Measurements from ENCODE around the gene IL18BP.

IL18BP gene

DNA sequence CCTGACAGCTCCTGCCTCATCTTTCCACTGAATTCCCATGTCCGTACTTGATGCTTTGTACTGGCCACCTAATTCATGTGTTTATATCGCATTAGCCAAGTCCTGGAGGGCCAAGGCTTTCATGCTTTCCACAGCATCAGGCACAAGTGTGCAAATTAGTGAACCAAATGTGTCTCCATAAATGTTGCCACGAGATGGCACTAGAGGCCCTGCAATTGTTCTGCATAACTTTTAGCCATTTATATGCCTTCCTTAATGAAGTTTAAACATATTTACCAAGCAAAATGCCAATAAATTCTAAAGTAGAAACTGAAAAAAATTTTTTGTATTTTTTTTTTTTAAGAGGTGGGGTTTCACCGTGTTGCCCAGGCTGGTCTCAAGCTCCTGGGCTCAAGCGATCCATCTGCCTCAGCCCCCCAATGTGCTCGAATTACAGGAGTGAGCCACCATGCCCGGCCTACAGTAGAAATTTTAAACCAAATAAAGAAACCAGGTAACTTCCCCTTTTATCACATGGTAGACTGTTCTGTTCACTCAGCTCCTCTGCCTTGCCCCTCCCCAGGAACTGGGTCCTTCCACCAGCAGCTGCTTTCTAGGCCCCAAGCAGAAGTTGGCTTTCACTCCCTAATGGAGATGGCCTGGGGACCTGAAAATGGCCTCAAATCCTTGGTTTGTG, 20.8 kb upstream of the IL18BP start:
- no peak overlapping the region for H2AFZ ChIP-seq (ENCODE audit: low read depth, low read length)
- H3K27me3 ChIP-seq (ENCODE audit: insufficient read depth, low read length, poor library complexity): no peaks in the 10 kb centered on the region
- H3K4me3 ChIP-seq (ENCODE audit: low read depth in 1 of 2, low read length in 2 of 2): no peak overlapping the region
- H3K4me2 ChIP-seq (ENCODE audit: insufficient read depth, low read length): no peak overlapping the region
- peak; percentile 58 for DNase-seq
- TF ChIP-seq, protein P1, sequence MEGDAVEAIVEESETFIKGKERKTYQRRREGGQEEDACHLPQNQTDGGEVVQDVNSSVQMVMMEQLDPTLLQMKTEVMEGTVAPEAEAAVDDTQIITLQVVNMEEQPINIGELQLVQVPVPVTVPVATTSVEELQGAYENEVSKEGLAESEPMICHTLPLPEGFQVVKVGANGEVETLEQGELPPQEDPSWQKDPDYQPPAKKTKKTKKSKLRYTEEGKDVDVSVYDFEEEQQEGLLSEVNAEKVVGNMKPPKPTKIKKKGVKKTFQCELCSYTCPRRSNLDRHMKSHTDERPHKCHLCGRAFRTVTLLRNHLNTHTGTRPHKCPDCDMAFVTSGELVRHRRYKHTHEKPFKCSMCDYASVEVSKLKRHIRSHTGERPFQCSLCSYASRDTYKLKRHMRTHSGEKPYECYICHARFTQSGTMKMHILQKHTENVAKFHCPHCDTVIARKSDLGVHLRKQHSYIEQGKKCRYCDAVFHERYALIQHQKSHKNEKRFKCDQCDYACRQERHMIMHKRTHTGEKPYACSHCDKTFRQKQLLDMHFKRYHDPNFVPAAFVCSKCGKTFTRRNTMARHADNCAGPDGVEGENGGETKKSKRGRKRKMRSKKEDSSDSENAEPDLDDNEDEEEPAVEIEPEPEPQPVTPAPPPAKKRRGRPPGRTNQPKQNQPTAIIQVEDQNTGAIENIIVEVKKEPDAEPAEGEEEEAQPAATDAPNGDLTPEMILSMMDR (IDR thresholded peaks at IDR 0.05; ENCODE audit: borderline replicate concordance, extremely low read depth, low read length, poor library complexity, severe bottlenecking): peak; percentile 80
- no peak for TF ChIP-seq EZH2 (IDR thresholded peaks at IDR 0.05; ENCODE audit: borderline replicate concordance, low read depth, low read length, severe bottlenecking)
- peaks cover 29% of the 10 kb centered on the region; the same call in 1 of the 2 replicates for H3K36me3 ChIP-seq (ENCODE audit: insufficient read depth, low read length)
- no peak overlapping the region for H3K9ac ChIP-seq (ENCODE audit: low read depth, low read length)
- H3K4me1 ChIP-seq (ENCODE audit: insufficient read depth, low read length): no peaks in the 10 kb centered on the region
- no peaks in the 10 kb centered on the region for H3K79me2 ChIP-seq (ENCODE audit: insufficient read depth, low read length)
- H3K27ac ChIP-seq (ENCODE audit: low read length): no peak overlapping the region
- no peaks in the 10 kb centered on the region; the same call in 1 of the 2 replicates for H4K20me1 ChIP-seq (ENCODE audit: insufficient read depth, low read length)
- no peaks in the 10 kb centered on the region for H3K9me3 ChIP-seq (ENCODE audit: insufficient read depth, low read length, severe bottlenecking)
- ATAC-seq (ENCODE audit: insufficient read depth, low read depth): peak; percentile 74

DNA sequence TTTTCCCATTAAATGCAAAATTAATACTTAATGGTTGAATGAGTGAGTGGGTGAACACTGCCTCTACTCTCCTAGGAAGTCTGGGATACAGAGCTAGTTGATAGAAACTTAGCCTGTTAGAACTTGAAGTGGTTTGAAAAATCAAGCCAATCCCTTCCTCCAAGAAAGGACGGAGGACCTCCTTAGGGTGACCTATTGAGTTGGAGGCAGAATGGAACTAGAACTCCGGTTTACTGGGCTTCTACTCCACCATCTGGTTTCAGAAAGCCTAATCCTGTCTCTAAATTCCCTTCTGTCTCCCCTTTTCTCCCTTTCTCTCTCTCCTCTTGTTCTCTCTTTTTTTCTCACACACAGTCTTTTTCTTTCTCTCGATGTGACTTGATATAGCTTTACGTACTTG, 19.6 kb upstream of the IL18BP start:
- TF ChIP-seq, protein P1 (IDR thresholded peaks at IDR 0.05; ENCODE audit: borderline replicate concordance, extremely low read depth, low read length, poor library complexity, severe bottlenecking): no peak
- ATAC-seq (ENCODE audit: insufficient read depth, low read depth) (no peak), DNase-seq (no peak)
- no peak overlapping the region for H2AFZ ChIP-seq (ENCODE audit: low read depth, low read length)
- no peak overlapping the region for H3K9ac ChIP-seq (ENCODE audit: low read depth, low read length)
- H3K4me2 ChIP-seq (ENCODE audit: insufficient read depth, low read length): no peak overlapping the region
- H3K9me3 ChIP-seq (ENCODE audit: insufficient read depth, low read length, severe bottlenecking): no peaks in the 10 kb centered on the region
- H4K20me1 ChIP-seq (ENCODE audit: insufficient read depth, low read length): no peaks in the 10 kb centered on the region; the same call in 1 of the 2 replicates
- H3K4me1 ChIP-seq (ENCODE audit: insufficient read depth, low read length): no peaks in the 10 kb centered on the region
- no peaks in the 10 kb centered on the region for H3K79me2 ChIP-seq (ENCODE audit: insufficient read depth, low read length)
- H3K4me3 ChIP-seq (ENCODE audit: low read depth in 1 of 2, low read length in 2 of 2): no peak overlapping the region
- no peaks in the 10 kb centered on the region for H3K27me3 ChIP-seq (ENCODE audit: insufficient read depth, low read length, poor library complexity)
- no peak overlapping the region for H3K27ac ChIP-seq (ENCODE audit: low read length)
- peaks cover 40% of the 10 kb centered on the region; the same call in 1 of the 2 replicates for H3K36me3 ChIP-seq (ENCODE audit: insufficient read depth, low read length)

DNA sequence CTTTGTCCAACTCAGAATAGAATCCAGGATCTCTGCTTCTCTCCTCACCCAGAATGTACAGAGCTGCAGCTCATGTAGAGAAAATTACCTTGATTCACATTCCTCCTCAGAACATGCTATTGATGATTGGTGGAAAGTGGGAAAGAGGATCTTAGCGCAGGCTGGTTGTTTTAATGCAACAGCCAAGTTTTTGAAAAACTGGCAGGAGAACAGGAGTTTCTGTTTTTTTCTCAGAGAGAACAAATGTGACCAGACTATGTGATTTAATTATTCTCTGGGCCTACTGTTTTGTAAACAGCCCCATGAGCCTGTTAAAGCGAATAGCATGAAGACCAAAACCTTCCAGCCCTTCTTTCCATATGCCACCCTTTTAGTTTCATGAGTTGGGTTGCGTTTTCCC, 19.1 kb upstream of the IL18BP start:
- Histone ChIP-seq H3K9me3 (ENCODE audit: insufficient read depth, low read length, severe bottlenecking) (no peaks in the 10 kb centered on the region), H3K36me3 (ENCODE audit: insufficient read depth, low read length) (peaks cover 40% of the 10 kb centered on the region; the same call in 1 of the 2 replicates), H3K79me2 (ENCODE audit: insufficient read depth, low read length) (no peaks in the 10 kb centered on the region), H3K4me3 (ENCODE audit: low read depth in 1 of 2, low read length in 2 of 2) (no peak overlapping the region), H3K4me2 (ENCODE audit: insufficient read depth, low read length) (no peak overlapping the region), H4K20me1 (ENCODE audit: insufficient read depth, low read length) (no peaks in the 10 kb centered on the region; the same call in 1 of the 2 replicates), H3K4me1 (ENCODE audit: insufficient read depth, low read length) (no peaks in the 10 kb centered on the region), H3K27me3 (ENCODE audit: insufficient read depth, low read length, poor library complexity) (no peaks in the 10 kb centered on the region), H2AFZ (ENCODE audit: low read depth, low read length) (no peak overlapping the region), H3K27ac (ENCODE audit: low read length) (no peak overlapping the region), H3K9ac (ENCODE audit: low read depth, low read length) (no peak overlapping the region)
- ATAC-seq (ENCODE audit: insufficient read depth, low read depth) (no peak), DNase-seq (no peak)
- TF ChIP-seq EZH2 (IDR thresholded peaks at IDR 0.05; ENCODE audit: borderline replicate concordance, low read depth, low read length, severe bottlenecking): no peak
- TF ChIP-seq, protein P1 (IDR thresholded peaks at IDR 0.05; ENCODE audit: borderline replicate concordance, extremely low read depth, low read length, poor library complexity, severe bottlenecking): no peak
